Liver (tissue), 9 donors: ENCODE results near the gene RB1. TPM values are rescaled to one million over a fixed set of nuclear protein-coding genes. Genes with fewer than 3 reads are reported as not detected.

Experiments used
- DNase-seq: peaks from one replicate; pipeline ENCODE4 v3.0.0-alpha.2; 2017; ENCODE audit warnings: low spot score
- H3K27ac ChIP-seq, 2 donors: one replicate each; pipeline ENCODE4 v1.7.0; 2013; ENCODE audit warnings: inconsistent platforms in 2 of 2, low read length in 2 of 2, control low read depth in 1 of 2, low read depth in 1 of 2, mild to moderate bottlenecking in 1 of 2
- H3K27me3 ChIP-seq, 4 donors: one replicate each; pipeline versions ENCODE4 v1.6.1 to v1.7.0; 2013; ENCODE audit warnings: low read length in 3 of 4, inconsistent platforms in 1 of 4, mild to moderate bottlenecking in 1 of 4, moderate library complexity in 1 of 4; ENCODE audit not compliant: control insufficient read depth in 4 of 4, insufficient read depth in 4 of 4
- H3K36me3 ChIP-seq, 4 donors: one replicate each; pipeline versions ENCODE4 v1.6.1 to v1.7.0; 2013; ENCODE audit warnings: low read length in 3 of 4, mild to moderate bottlenecking in 3 of 4, low read depth in 1 of 4, moderate library complexity in 1 of 4; ENCODE audit not compliant: control insufficient read depth in 4 of 4, insufficient read depth in 3 of 4
- H3K4me1 ChIP-seq, 4 donors: one replicate each; pipeline versions ENCODE4 v1.6.1 to v1.7.0; 2013; ENCODE audit warnings: low read length in 3 of 4, mild to moderate bottlenecking in 3 of 4, moderate library complexity in 1 of 4; ENCODE audit not compliant: control insufficient read depth in 4 of 4, insufficient read depth in 4 of 4
- H3K4me3 ChIP-seq, 3 donors: one replicate each; pipeline versions ENCODE4 v1.6.1 to v1.7.0; 2013; ENCODE audit warnings: low read length in 3 of 3, control low read depth in 1 of 3, low read depth in 1 of 3, mild to moderate bottlenecking in 1 of 3
- H3K9ac ChIP-seq, 2 donors: one replicate each; pipeline ENCODE4 v1.7.0; 2013; ENCODE audit warnings: low read length in 2 of 2, mild to moderate bottlenecking in 2 of 2, moderate library complexity in 2 of 2, control low read depth in 1 of 2, low read depth in 1 of 2
- H3K9me3 ChIP-seq, 4 donors: one replicate each; pipeline versions ENCODE4 v1.6.1 to v1.7.0; 2013; ENCODE audit warnings: low read length in 3 of 4; ENCODE audit not compliant: control insufficient read depth in 4 of 4
- EGR1 ChIP-seq, 2 donors: IDR thresholded peaks; 2 replicates each; pipeline ENCODE4 v1.6.1; 2016 to 2018; ENCODE audit warnings: antibody characterized with exemption in 2 of 2, low read depth in 2 of 2
- FOXA1 ChIP-seq: IDR thresholded peaks from 2 replicates; pipeline ENCODE4 v1.6.1; 2016; ENCODE audit warnings: antibody characterized with exemption
- FOXA2 ChIP-seq: IDR thresholded peaks from 2 replicates; pipeline ENCODE4 v1.6.1; 2016; ENCODE audit warnings: antibody characterized with exemption
- GABPA ChIP-seq, 2 donors: IDR thresholded peaks in 1 of 2; conservative IDR thresholded peaks in 1 of 2; 2 replicates each; pipeline ENCODE4 v1.6.1; 2016; ENCODE audit warnings: antibody characterized with exemption in 2 of 2, mild to moderate bottlenecking in 1 of 2, moderate library complexity in 1 of 2
- HNF4A ChIP-seq, 2 donors: conservative IDR thresholded peaks; 2 replicates each; pipeline ENCODE4 v1.6.1; 2016; ENCODE audit warnings: antibody characterized with exemption in 2 of 2, mild to moderate bottlenecking in 2 of 2
- HNF4G ChIP-seq: IDR thresholded peaks from 2 replicates; pipeline ENCODE4 v1.6.1; 2016; ENCODE audit warnings: antibody characterized with exemption
- JUND ChIP-seq, 2 donors: IDR thresholded peaks; 2 replicates each; pipeline ENCODE4 v1.6.1; 2016; ENCODE audit warnings: antibody characterized with exemption in 2 of 2
- NR2F2 ChIP-seq: IDR thresholded peaks from 2 replicates; pipeline ENCODE4 v1.6.1; 2016; ENCODE audit warnings: antibody characterized with exemption
- RAD21 ChIP-seq, 2 donors: IDR thresholded peaks; 2 replicates each; pipeline ENCODE4 v1.6.1; 2016; ENCODE audit warnings: antibody characterized with exemption in 2 of 2, mild to moderate bottlenecking in 2 of 2
- REST ChIP-seq: IDR thresholded peaks from 2 replicates; pipeline ENCODE4 v1.6.1; 2016; ENCODE audit warnings: antibody characterized with exemption, mild to moderate bottlenecking
- RXRA ChIP-seq, 2 donors: IDR thresholded peaks; 2 replicates each; pipeline ENCODE4 v1.6.1; 2017 to 2018; ENCODE audit warnings: antibody characterized with exemption in 2 of 2, mild to moderate bottlenecking in 1 of 2
- TAF1 ChIP-seq: conservative IDR thresholded peaks from 2 replicates; pipeline ENCODE4 v1.6.1; 2016; ENCODE audit warnings: antibody characterized with exemption, mild to moderate bottlenecking
- YY1 ChIP-seq: IDR thresholded peaks from 2 replicates; pipeline ENCODE4 v1.6.1; 2016; ENCODE audit warnings: antibody characterized with exemption, mild to moderate bottlenecking
- ZBTB33 ChIP-seq: IDR thresholded peaks from 2 replicates; pipeline ENCODE4 v1.6.1; 2016; ENCODE audit warnings: antibody characterized with exemption
- WGBS: extraction: QIAGEN DNeasy Blood & Tissue Kit; methylation state at CpG from one replicate; pipeline ENCODE4 v1.1.7; 2013; 5-methylcytosine and 5-hydroxymethylcytosine counted together
- polyA plus RNA-seq, 2 donors: library from polyadenylated mRNA; stranded (reverse) in 1 of 2; unstranded in 1 of 2; fragments of 200-250 nt in 1 of 2; fragments of >200 nt in 1 of 2; fragmentation: Nextera tagmentation in 1 of 2; extraction: Ambion mirVana in 1 of 2; gene quantifications; one replicate each; pipeline versions ENCODE4 v1.2.1 to v1.2.3, GENCODE V29; 2013 to 2015
- total RNA-seq, 2 donors: library from RNA; depleted of rRNA; stranded (reverse); fragments of >200 nt; gene quantifications; one replicate each; pipeline ENCODE4 v1.2.3, GENCODE V29; 2014
- TF ChIP-seq, protein P1 (sequence below): IDR thresholded peaks from 2 replicates; pipeline ENCODE4 v1.6.1; 2016; ENCODE audit warnings: antibody characterized with exemption
- TF ChIP-seq, protein P2 (sequence below): fragments of 150-350 bp; IDR thresholded peaks from 2 replicates; pipeline ENCODE4 v1.5.1; 2017; ENCODE audit warnings: improper control_type of control experiment, low read depth, low read length; ENCODE audit not compliant: missing input control
- TF ChIP-seq, protein P3 (sequence below): IDR thresholded peaks from 2 replicates; pipeline ENCODE4 v1.6.1; 2016; ENCODE audit warnings: antibody characterized with exemption
- donor health status: healthy.
- donor health status: healthy.
- donor health status: healthy.
- donor health status: healthy.
- donor health status: healthy.

The RB1 gene
- total and polyA plus RNA-seq, 4 donors = 6.6 to 30.6 (median 8.9) TPM

DNA sequence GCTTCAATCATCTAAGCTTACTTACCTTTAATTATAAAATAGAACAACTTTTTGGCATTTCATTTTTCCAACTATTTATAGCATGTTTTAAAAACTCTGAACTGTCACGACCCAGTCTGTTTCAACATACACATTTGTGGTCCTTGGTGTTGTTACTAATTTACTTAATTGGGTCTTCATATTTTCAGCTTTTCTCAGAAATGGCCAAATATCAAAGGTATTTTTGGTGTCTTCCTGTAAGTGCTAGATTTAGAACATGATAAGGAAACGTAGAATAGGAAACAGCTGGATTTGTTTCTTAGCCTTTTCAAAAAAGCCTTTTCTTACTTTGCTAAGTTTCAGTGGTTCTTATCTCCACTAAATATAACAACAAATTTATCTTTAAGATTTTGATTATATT is 97.9 kb downstream of the RB1 start (continued):
- TF ChIP-seq, protein P1, sequence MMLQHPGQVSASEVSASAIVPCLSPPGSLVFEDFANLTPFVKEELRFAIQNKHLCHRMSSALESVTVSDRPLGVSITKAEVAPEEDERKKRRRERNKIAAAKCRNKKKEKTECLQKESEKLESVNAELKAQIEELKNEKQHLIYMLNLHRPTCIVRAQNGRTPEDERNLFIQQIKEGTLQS = no peak
- TF ChIP-seq JUND (IDR thresholded peaks at IDR 0.05) (no peak), GABPA (IDR thresholded peaks at IDR 0.05 in 1 of 2, conservative IDR thresholded peaks at IDR 0.05 in 1 of 2) (no peak), HNF4G (no peak), REST (no peak)

DNA sequence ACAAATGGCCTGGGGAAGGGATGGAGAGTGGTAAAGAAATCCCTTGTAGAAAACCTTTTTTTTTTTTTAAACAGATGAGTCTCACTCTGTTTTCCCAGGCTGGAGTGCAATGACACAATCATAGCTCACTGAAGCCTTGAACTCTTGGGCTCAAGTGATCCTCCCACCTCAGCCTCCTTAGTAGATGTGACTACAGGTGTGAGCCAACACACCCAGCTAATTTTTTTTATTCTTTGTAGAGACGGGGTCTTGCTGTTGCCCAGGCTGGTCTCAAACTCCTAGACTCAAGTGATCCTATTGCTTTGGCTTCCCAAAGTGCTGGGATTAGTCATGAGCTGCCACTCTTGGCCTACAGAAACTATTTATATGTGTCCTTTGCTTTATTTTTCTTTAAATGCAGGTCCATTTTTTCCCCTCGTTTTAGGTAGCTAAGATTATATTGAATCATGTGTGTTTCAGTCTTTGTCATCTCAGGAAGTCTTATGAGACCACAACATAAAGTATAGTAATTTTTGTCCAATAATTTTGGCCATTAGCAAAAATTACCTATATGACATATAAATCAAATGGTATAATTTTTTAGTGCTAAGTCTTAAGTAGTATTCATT is 98.9 kb downstream of the RB1 start:
- Histone ChIP-seq H3K27me3 (no peaks in the 10 kb centered on the region), H3K36me3 (no peaks in the 10 kb centered on the region), H3K27ac (no peak overlapping the region), H3K9me3 (no peaks in the 10 kb centered on the region), H3K9ac (no peak overlapping the region), H3K4me1 (no peaks in the 10 kb centered on the region), H3K4me3 (no peak overlapping the region)
- TF ChIP-seq, protein P2, sequence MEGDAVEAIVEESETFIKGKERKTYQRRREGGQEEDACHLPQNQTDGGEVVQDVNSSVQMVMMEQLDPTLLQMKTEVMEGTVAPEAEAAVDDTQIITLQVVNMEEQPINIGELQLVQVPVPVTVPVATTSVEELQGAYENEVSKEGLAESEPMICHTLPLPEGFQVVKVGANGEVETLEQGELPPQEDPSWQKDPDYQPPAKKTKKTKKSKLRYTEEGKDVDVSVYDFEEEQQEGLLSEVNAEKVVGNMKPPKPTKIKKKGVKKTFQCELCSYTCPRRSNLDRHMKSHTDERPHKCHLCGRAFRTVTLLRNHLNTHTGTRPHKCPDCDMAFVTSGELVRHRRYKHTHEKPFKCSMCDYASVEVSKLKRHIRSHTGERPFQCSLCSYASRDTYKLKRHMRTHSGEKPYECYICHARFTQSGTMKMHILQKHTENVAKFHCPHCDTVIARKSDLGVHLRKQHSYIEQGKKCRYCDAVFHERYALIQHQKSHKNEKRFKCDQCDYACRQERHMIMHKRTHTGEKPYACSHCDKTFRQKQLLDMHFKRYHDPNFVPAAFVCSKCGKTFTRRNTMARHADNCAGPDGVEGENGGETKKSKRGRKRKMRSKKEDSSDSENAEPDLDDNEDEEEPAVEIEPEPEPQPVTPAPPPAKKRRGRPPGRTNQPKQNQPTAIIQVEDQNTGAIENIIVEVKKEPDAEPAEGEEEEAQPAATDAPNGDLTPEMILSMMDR = no peak
- TF ChIP-seq EGR1 (IDR thresholded peaks at IDR 0.05; ENCODE audit: low read depth in 2 of 2) (no peak), NR2F2 (no peak), ZBTB33 (no peak), REST (no peak), TAF1 (no peak), JUND (IDR thresholded peaks at IDR 0.05) (no peak), HNF4A (conservative IDR thresholded peaks at IDR 0.05) (no peak), YY1 (no peak), FOXA1 (no peak), RXRA (IDR thresholded peaks at IDR 0.05) (no peak), RAD21 (IDR thresholded peaks at IDR 0.05) (no peak), HNF4G (no peak), FOXA2 (no peak)
- TF ChIP-seq, protein P3, sequence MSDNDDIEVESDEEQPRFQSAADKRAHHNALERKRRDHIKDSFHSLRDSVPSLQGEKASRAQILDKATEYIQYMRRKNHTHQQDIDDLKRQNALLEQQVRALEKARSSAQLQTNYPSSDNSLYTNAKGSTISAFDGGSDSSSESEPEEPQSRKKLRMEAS = no peak
- TF ChIP-seq, protein P1 = no peak
- 74% methylated on average over 2 of the region's 2 CpGs for WGBS
- DNase-seq = no peak
